Brain microvascular endothelial cell (primary cell): ENCODE data around the gene DOK3.

Experiments used
- DNase-seq: peaks from one replicate; pipeline ENCODE4 v3.0.0-alpha.2; 2020
- H3K27ac ChIP-seq: fragments of 250-450 bp; sonication (Bioruptor Pico); 2 replicates; pipeline ENCODE4 v1.5.1; 2020; ENCODE audit warnings: mild to moderate bottlenecking, moderate library complexity
- H3K27me3 ChIP-seq: fragments of 250-450 bp; sonication (Bioruptor Pico); replicated peaks from 2 replicates; pipeline ENCODE4 v1.5.1; 2020; ENCODE audit warnings: mild to moderate bottlenecking
- H3K36me3 ChIP-seq: fragments of 250-450 bp; sonication (Bioruptor Pico); replicated peaks from 2 replicates; pipeline ENCODE4 v1.5.1; 2020; ENCODE audit warnings: mild to moderate bottlenecking
- H3K4me3 ChIP-seq: 2 replicates; pipeline ENCODE4 v1.5.1; 2011; ENCODE audit warnings: low read depth, mild to moderate bottlenecking, control low read depth, low read length, moderate library complexity
- CTCF ChIP-seq: IDR thresholded peaks from 2 replicates; pipeline ENCODE4 v1.5.1; 2011; ENCODE audit warnings: low read depth, mild to moderate bottlenecking, moderate library complexity, low read length, control low read depth, inconsistent platforms; ENCODE audit errors: missing control alignments
- in situ Hi-C: cut with HindIII; loops from 2 replicates; pipeline ENCODE4 v1.10.0; 2017; ENCODE audit warnings: low sequenced_read_pairs, low pct_ligation_motif_present

DOK3 gene

GRCh38 chr5:177554474-177555111 is 45.0 kb upstream of the DOK3 start, which contains the start of gene FAM193B:
Gene FAM193B (minus strand): TSS chr5:177554563. CDS start chr5:177554458, 105 bp downstream.
- H3K27ac ChIP-seq: peak within 1 kb of the TSS; percentile 15
- peak; percentile 48 for TF ChIP-seq CTCF

GRCh38 chr5:177553671-177554429 is 44.2 kb upstream of the DOK3 start:
- no peak for TF ChIP-seq CTCF
- in situ Hi-C loops: no loop called here
- H3K27me3 ChIP-seq: no peaks in the 10 kb centered on the region
- peak overlapping the region; percentile 85 for H3K4me3 ChIP-seq
- peak overlapping the region; percentile 15 for H3K27ac ChIP-seq
- peaks cover 3% of the 10 kb centered on the region for H3K36me3 ChIP-seq
- DNase-seq: no peak

More at GRCh38 chr5:177554474-177555111, 45.0 kb upstream of the DOK3 start, which contains the start of gene FAM193B:
- peak; percentile 89 for DNase-seq
- in situ Hi-C loops: no loop called here
- Histone ChIP-seq H3K27me3 (no peaks in the 10 kb centered on the region), H3K4me3 (peak within 1 kb of the TSS; percentile 85), H3K36me3 (peaks cover 3% of the 10 kb centered on the region)

- in situ Hi-C loops: no loop called here
- no peak overlapping the region for H3K27ac ChIP-seq
- peaks cover 3% of the 10 kb centered on the region for H3K36me3 ChIP-seq
- H3K27me3 ChIP-seq: no peaks in the 10 kb centered on the region
- peak overlapping the region; percentile 85 for H3K4me3 ChIP-seq
- TF ChIP-seq CTCF: peak; percentile 24
- no peak for DNase-seq
These were observed 43.3 kb upstream of the DOK3 start for GRCh38 chr5:177552839-177553455.

- in situ Hi-C loops: no loop called here
- Histone ChIP-seq H3K36me3 (peaks cover 3% of the 10 kb centered on the region), H3K27ac (no peak overlapping the region), H3K27me3 (no peaks in the 10 kb centered on the region), H3K4me3 (no peak overlapping the region)
- no peak for DNase-seq
- TF ChIP-seq CTCF: no peak
These were observed 40.5 kb upstream of the DOK3 start for GRCh38 chr5:177550122-177550521.

- Histone ChIP-seq H3K36me3 (peaks cover 3% of the 10 kb centered on the region), H3K27me3 (no peaks in the 10 kb centered on the region), H3K27ac (no peak overlapping the region), H3K4me3 (no peak overlapping the region)
- in situ Hi-C loops: no loop called here
- no peak for DNase-seq
- TF ChIP-seq CTCF: no peak
These were observed 38.9 kb upstream of the DOK3 start for GRCh38 chr5:177548495-177548894.
